Epithelial cell of proximal tubule (primary cell): Measurements from ENCODE around the gene MB21D2. TPM values are rescaled to one million over a fixed set of nuclear protein-coding genes. Genes with fewer than 3 reads are reported as not detected.
"Not testable (repeated sequence)": the region's sequence is repeated elsewhere in the genome, so short reads cannot be mapped to it uniquely, and the experiment has no call there.

Experiments used
- DNase-seq: peaks from one replicate; pipeline ENCODE4 v3.0.0-alpha.2; 2011; ENCODE audit warnings: low read depth
- H3K4me3 ChIP-seq: 2 replicates; pipeline ENCODE4 v1.5.1; 2011; ENCODE audit warnings: low read depth, mild to moderate bottlenecking, low read length
- CTCF ChIP-seq: conservative IDR thresholded peaks from 2 replicates; pipeline ENCODE4 v1.5.1; 2012; ENCODE audit warnings: low read depth, mild to moderate bottlenecking, low read length
- total RNA-seq: library from RNA; depleted of rRNA; stranded (reverse); fragments of >200 nt; gene quantifications from 2 replicates; pipeline ENCODE4 v1.2.3, GENCODE V29; 2015

MB21D2 gene
- total RNA-seq: 17.7 and 21.2 TPM in 2 replicates

GRCh38 chr3:192917404-192918274 is at the start of gene MB21D2:
TSS of gene MB21D2 (minus strand) at chr3:192917856. CDS start at chr3:192917840, 16 bp downstream.
- no peak for TF ChIP-seq CTCF
- DNase-seq: no peak
- H3K4me3 ChIP-seq: peak within 1 kb of the TSS; percentile 89

GRCh38 chr3:192964959-192965719 is 47.5 kb upstream of the MB21D2 start:
- H3K4me3 ChIP-seq, DNase-seq: not testable (repeated sequence)

GRCh38 chr3:192959773-192960172 is 42.1 kb upstream of the MB21D2 start:
- no peak overlapping the region for H3K4me3 ChIP-seq

GRCh38 chr3:192958219-192958872 is 40.7 kb upstream of the MB21D2 start:
- TF ChIP-seq CTCF: no peak
- no peak for DNase-seq
- no peak overlapping the region for H3K4me3 ChIP-seq

More at GRCh38 chr3:192959773-192960172, 42.1 kb upstream of the MB21D2 start:
- TF ChIP-seq CTCF: no peak
- DNase-seq: no peak

- DNase-seq: peak; percentile 19
- no peak overlapping the region for H3K4me3 ChIP-seq
- TF ChIP-seq CTCF: no peak
Measured at GRCh38 chr3:192957441-192958021, 39.9 kb upstream of the MB21D2 start.

- no peak overlapping the region for H3K4me3 ChIP-seq
- no peak for TF ChIP-seq CTCF
- no peak for DNase-seq
Measured at GRCh38 chr3:192953926-192954325, 36.3 kb upstream of the MB21D2 start.

GRCh38 chr3:192947421-192947820 is 29.8 kb upstream of the MB21D2 start:
- DNase-seq: no peak
- no peak for TF ChIP-seq CTCF
- H3K4me3 ChIP-seq: no peak overlapping the region
